IMR-90 (cell line): ENCODE measurements around the gene APCDD1. TPM values are rescaled to one million over a fixed set of nuclear protein-coding genes. Genes with fewer than 3 reads are reported as not detected.

Experiments used
- ATAC-seq: fragments of 200-7000 bp; cut with Tn5 transposase; 2 replicates; pipeline ENCODE4 v1.9.1; 2020; ENCODE audit warnings: low read depth, mild to moderate bottlenecking, moderate library complexity
- Bru-seq: library from RNA; stranded (reverse); fragments of 400-500 nt; gene quantifications from one replicate; lab custom pipeline; 2021; lab: Mats Ljungman, UMichigan
- BruChase-seq, 2 experiments: library from RNA; stranded (reverse); fragments of 400-500 nt; gene quantifications; one replicate each; lab custom pipeline; 2021; lab: Mats Ljungman, UMichigan
- BruUV-seq: library from RNA; stranded (reverse); fragments of 400-500 nt; replicated peaks from 2 replicates; lab custom pipeline; 2021; lab: Mats Ljungman, UMichigan
- CTCF ChIA-PET: fragments of 300-600 bp; formaldehyde crosslinking; extraction: SDS; loops from one replicate; lab custom pipeline; 2021; ENCODE audit warnings: antibody characterized with exemption; lab: Yijun Ruan, JAX
- POLR2A ChIA-PET: fragments of 300-600 bp; sonication (Branson Sonifier 250); formaldehyde crosslinking; loops from one replicate; lab custom pipeline; 2022; ENCODE audit warnings: antibody characterized with exemption; ENCODE audit not compliant: unreplicated experiment; lab: Charles Lee
- DNase-seq: peaks from one replicate; pipeline ENCODE4 v3.0.0; 2013
- H2AFZ ChIP-seq: replicated peaks from 2 replicates; pipeline ENCODE3; 2013; ENCODE audit warnings: low read length, mild to moderate bottlenecking; ENCODE audit not compliant: poor library complexity
- H2AK5ac ChIP-seq: 2 replicates; pipeline ENCODE4 v1.6.1; 2013; ENCODE audit warnings: low read depth, low read length, inconsistent platforms
- H2AK9ac ChIP-seq: replicated peaks from 2 replicates; pipeline ENCODE3; 2013; ENCODE audit warnings: mild to moderate bottlenecking, low read depth, low read length, moderate library complexity; ENCODE audit not compliant: poor library complexity
- H2BK120ac ChIP-seq: 2 replicates; pipeline ENCODE4 v1.6.1; 2013; ENCODE audit warnings: low read depth, low read length, inconsistent platforms
- H2BK15ac ChIP-seq: 3 replicates; pipeline ENCODE4 v1.6.1; 2013; ENCODE audit warnings: low read depth, low read length, inconsistent platforms
- H2BK20ac ChIP-seq: 2 replicates; pipeline ENCODE4 v1.6.1; 2013; ENCODE audit warnings: low read depth, mild to moderate bottlenecking, inconsistent platforms, low read length, moderate library complexity
- H2BK5ac ChIP-seq: 2 replicates; pipeline ENCODE4 v1.6.1; 2013; ENCODE audit warnings: mild to moderate bottlenecking, low read depth, low read length, inconsistent platforms; ENCODE audit not compliant: poor library complexity, severe bottlenecking
- H3K14ac ChIP-seq: replicated peaks from 2 replicates; pipeline ENCODE4 v1.6.1; 2013; ENCODE audit warnings: low read depth, low read length, inconsistent platforms
- H3K18ac ChIP-seq: 2 replicates; pipeline ENCODE4 v1.6.1; 2013; ENCODE audit warnings: low read depth, low read length, control low read depth
- H3K23ac ChIP-seq: 2 replicates; pipeline ENCODE4 v1.6.1; 2013; ENCODE audit warnings: low read depth, low read length, inconsistent platforms
- H3K27ac ChIP-seq: 2 replicates; pipeline ENCODE4 v1.5.1; 2013; ENCODE audit warnings: mild to moderate bottlenecking, control low read depth, low read length; ENCODE audit not compliant: insufficient read depth
- H3K27me3 ChIP-seq: 2 replicates; pipeline ENCODE4 v1.6.1; 2013; ENCODE audit warnings: low read length; ENCODE audit not compliant: control insufficient read depth, insufficient read depth
- H3K36me3 ChIP-seq: 2 replicates; pipeline ENCODE4 v1.6.1; 2013; ENCODE audit warnings: low read length, mixed read lengths; ENCODE audit not compliant: control insufficient read depth, insufficient read depth
- H3K4ac ChIP-seq: 2 replicates; pipeline ENCODE4 v1.6.1; 2013; ENCODE audit warnings: low read depth, low read length, inconsistent platforms
- H3K4me1 ChIP-seq: 2 replicates; pipeline ENCODE4 v1.6.1; 2013; ENCODE audit warnings: low read length, mixed read lengths; ENCODE audit not compliant: control insufficient read depth, insufficient read depth
- H3K4me2 ChIP-seq: 2 replicates; pipeline ENCODE4 v1.6.1; 2013; ENCODE audit warnings: low read depth, mild to moderate bottlenecking, control low read depth, low read length, moderate library complexity
- H3K4me3 ChIP-seq: 2 replicates; pipeline ENCODE4 v1.5.1; 2013; ENCODE audit warnings: low read depth, mild to moderate bottlenecking, control low read depth, low read length, moderate library complexity; ENCODE audit not compliant: insufficient read depth
- H3K56ac ChIP-seq: 2 replicates; pipeline ENCODE4 v1.6.1; 2013; ENCODE audit warnings: low read length, inconsistent platforms; ENCODE audit not compliant: insufficient read depth; ENCODE audit errors: extremely low read depth
- H3K79me1 ChIP-seq, 2 experiments: 2 replicates each; pipeline ENCODE4 v1.6.1; 2013; ENCODE audit warnings: low read length in 2 of 2, inconsistent platforms in 1 of 2, low read depth in 1 of 2
- H3K9ac ChIP-seq: 2 replicates; pipeline ENCODE4 v1.6.1; 2013; ENCODE audit warnings: low read depth, low read length, control low read depth
- H3K9me1 ChIP-seq: 2 replicates; pipeline ENCODE4 v1.6.1; 2013; ENCODE audit warnings: low read length, inconsistent platforms; ENCODE audit not compliant: insufficient read depth
- H3K9me3 ChIP-seq: 2 replicates; pipeline ENCODE4 v1.6.1; 2013; ENCODE audit warnings: low read length; ENCODE audit not compliant: control insufficient read depth, insufficient read depth
- H4K20me1 ChIP-seq: 2 replicates; pipeline ENCODE4 v1.6.1; 2013; ENCODE audit warnings: low read length, inconsistent platforms; ENCODE audit not compliant: insufficient read depth
- H4K5ac ChIP-seq: 2 replicates; pipeline ENCODE4 v1.6.1; 2013; ENCODE audit warnings: mild to moderate bottlenecking, low read depth, low read length, control low read depth
- H4K8ac ChIP-seq, 2 experiments: 2 replicates each; pipeline ENCODE4 v1.6.1; 2013; ENCODE audit warnings: low read depth in 2 of 2, low read length in 2 of 2, control low read depth in 1 of 2, inconsistent platforms in 1 of 2
- H4K91ac ChIP-seq: 2 replicates; pipeline ENCODE4 v1.6.1; 2013; ENCODE audit warnings: low read depth, low read length, inconsistent platforms; ENCODE audit not compliant: insufficient read depth
- FOS ChIP-seq: fragments of 150-350 bp; IDR thresholded peaks from 2 replicates; pipeline ENCODE4 v1.6.1; 2016; ENCODE audit warnings: low read depth, low read length
- MAFK ChIP-seq: IDR thresholded peaks from 2 replicates; pipeline ENCODE4 v1.6.1; 2012; ENCODE audit warnings: low read depth, low read length, improper control_type of control experiment
- RAD21 ChIP-seq: IDR thresholded peaks from 2 replicates; pipeline ENCODE4 v1.6.1; 2012; ENCODE audit warnings: low read length, improper control_type of control experiment
- WGBS, 2 experiments: methylation state at CpG; one replicate each; pipeline versions ENCODE4 v1.1.5 to v1.1.7; 2013; ENCODE audit warnings: missing lambda C conversion rate in 2 of 2; ENCODE audit not compliant: insufficient read length in 1 of 2; ENCODE audit errors: extremely low coverage in 2 of 2; 5-methylcytosine and 5-hydroxymethylcytosine counted together
- dilution Hi-C: fragments of 300-500 bp; cut with HindIII; formaldehyde crosslinking; loops from one replicate; pipeline ENCODE4 v1.14.3; 2018; ENCODE audit warnings: low sequenced_read_pairs; ENCODE audit not compliant: unreplicated experiment
- in situ Hi-C: fragments of 300-500 bp; cut with MboI; formaldehyde crosslinking; loops from 3 replicates; pipeline ENCODE4 v1.14.3; 2019; ENCODE audit warnings: low sequenced_read_pairs, inconsistent platforms, mixed read lengths
- intact Hi-C: fragments of 100-400 bp; cut with micrococcal nuclease; formaldehyde crosslinking; loops from 2 replicates; pipeline ENCODE4 v1.10.0; 2022
- long read RNA-seq: library from polyadenylated mRNA; unstranded; transcript quantifications from one replicate; pipeline ENCODE4 v2.0.0, GENCODE V29; 2021; ENCODE audit not compliant: unreplicated experiment
- polyA plus RNA-seq, 3 experiments: library from polyadenylated mRNA; depleted of rRNA; stranded (reverse); fragments of >200 nt; gene quantifications; 2 replicates each; pipeline ENCODE4 v1.2.3, GENCODE V29; 2012; ENCODE audit warnings: low replicate concordance in 1 of 3
- total RNA-seq: library from RNA; depleted of rRNA; stranded (reverse); fragments of >200 nt; gene quantifications from 2 replicates; pipeline ENCODE4 v1.2.3, GENCODE V29; 2012; rRNA removed
- TF ChIP-seq, protein P1 (sequence below): fragments of 150-350 bp; IDR thresholded peaks from 2 replicates; pipeline ENCODE4 v1.6.1; 2016; ENCODE audit warnings: low read depth, mild to moderate bottlenecking, low read length, moderate library complexity, borderline replicate concordance
- TF ChIP-seq, protein P2 (sequence below): conservative IDR thresholded peaks from 2 replicates; pipeline ENCODE4 v1.5.1; 2012; ENCODE audit warnings: mild to moderate bottlenecking, low read depth, low read length, improper control_type of control experiment

Gene APCDD1
- total RNA-seq: 0.83 and 1.1 TPM in 2 replicates
- polyA plus RNA-seq (2012; rRNA removed): 1.9 and 2.2 TPM in 2 replicates
- 1.2 and 3.0 TPM in 2 replicates for polyA plus RNA-seq (2012; cell fraction: cytosol; rRNA removed)
- 1.3 and 2.1 TPM in 2 replicates for polyA plus RNA-seq (2012; cell fraction: nucleus; rRNA removed; ENCODE audit: low replicate concordance)
- percentile 46 among the genes with signal in this experiment for Bru-seq, nascent RNA
- BruChase-seq, experiment 1, labeled RNA remaining after a 6-hour chase: percentile 40 among the genes with signal in this experiment
- BruChase-seq, experiment 2, labeled RNA remaining after a 2-hour chase: percentile 40 among the genes with signal in this experiment
- long read RNA-seq, transcript APCDD1-201 (5 exons, 3,809 nt): major isoform, 6 of 14 reads
- long read RNA-seq, partial matches to known transcripts: 6 of 14 reads
- long read RNA-seq, other reads (novel, unspliced or antisense): 2 of 14 reads

DNA sequence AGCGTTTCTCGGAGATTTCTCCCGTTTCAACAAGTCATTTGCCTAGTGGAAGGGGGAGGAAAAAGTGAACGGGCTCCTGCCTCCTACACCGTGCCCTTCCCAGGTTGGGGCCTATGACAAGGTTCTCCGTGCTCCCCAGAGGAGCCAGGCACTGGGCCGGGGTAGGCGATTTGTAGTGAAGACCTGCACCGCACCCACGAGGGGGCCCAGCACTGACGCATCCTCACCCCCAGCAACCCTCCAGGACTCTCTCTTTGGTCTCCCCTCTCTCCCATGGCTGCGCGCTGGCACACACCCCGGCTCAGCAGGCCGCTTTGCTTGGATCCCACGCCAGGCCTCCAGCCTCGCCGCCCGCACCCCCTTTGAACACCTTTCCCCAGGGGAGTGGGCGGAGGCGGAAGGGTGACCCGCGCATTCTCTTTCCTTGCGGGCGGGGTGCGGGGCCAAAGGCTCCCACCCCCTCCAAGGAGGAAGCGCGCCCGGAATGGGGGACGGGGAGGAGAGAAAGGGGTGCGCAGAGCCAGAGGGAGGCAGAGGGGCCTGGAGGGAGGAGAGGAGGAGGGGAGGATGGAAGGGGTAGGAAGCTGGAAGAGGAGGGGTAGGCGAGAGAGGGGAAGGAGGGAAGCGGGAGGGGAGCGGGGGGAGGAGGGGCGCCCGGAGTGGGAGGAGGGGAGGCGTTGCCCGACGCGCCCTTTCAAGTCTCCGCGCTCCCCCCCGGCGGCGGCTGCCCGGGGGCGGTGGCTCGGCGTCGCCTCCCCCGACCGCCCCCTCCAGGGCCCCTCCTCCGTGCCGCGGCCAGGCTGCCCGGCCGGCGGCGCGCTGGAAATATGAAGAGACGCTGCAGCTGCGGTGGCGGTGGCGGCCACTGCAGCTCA is at the start of gene APCDD1:
TSS of gene APCDD1 (plus strand) at position 830 of the 875 bp plus-strand sequence. CDS start 347 bp downstream, outside the sequence.
- H3K4me2 ChIP-seq: peak within 1 kb of the TSS; percentile 68
- H3K27me3 ChIP-seq: peaks cover 41% of the 10 kb centered on the region
- H3K14ac ChIP-seq: 0 out of 2 replicates have a peak within 1 kb of the TSS, but pooled peaks have one; percentile 5
- no peak within 1 kb of the TSS for H4K91ac ChIP-seq
- H3K18ac ChIP-seq: no peak within 1 kb of the TSS
- no peak within 1 kb of the TSS for H2BK120ac ChIP-seq
- POLR2A ChIA-PET: no interaction called here
- no peaks in the 10 kb centered on the region; the same call in 1 of the 2 replicates for H3K4me1 ChIP-seq
- H2AK9ac ChIP-seq: no peak within 1 kb of the TSS
- DNase-seq: no peak
- H3K4ac ChIP-seq: peak within 1 kb of the TSS; percentile 42; the same call in 1 of the 2 replicates
- H4K20me1 ChIP-seq: no peaks in the 10 kb centered on the region
- peak; percentile 79 for ATAC-seq
- H4K5ac ChIP-seq: no peak within 1 kb of the TSS
- peak within 1 kb of the TSS; percentile 48 for H3K4me3 ChIP-seq
- 0 out of 2 replicates have a peak, but pooled peaks cover 4% of the 10 kb centered on the region for H3K9me1 ChIP-seq
- intact Hi-C loops (loop anchor here (10.0 kb wide), 1 partner anchor 479 kb away; no protein-coding TSS in a partner anchor), in situ Hi-C loops (no loop called here), dilution Hi-C loops (no loop called here)
- peak within 1 kb of the TSS; percentile 80 for H2AFZ ChIP-seq
- CTCF ChIA-PET: interaction anchor here (0.6 kb wide), 1 partner anchor 581 kb away, joined by 3 read pairs; no protein-coding TSS in a partner anchor
- WGBS, 2 experiments: no CpG with 5 or more reads among the region's 64 CpGs
- no peaks in the 10 kb centered on the region for H3K9me3 ChIP-seq
- peak within 1 kb of the TSS; percentile 73; the same call in 1 of the 2 replicates for H3K23ac ChIP-seq
- H3K36me3 ChIP-seq: no peaks in the 10 kb centered on the region
- TF ChIP-seq, protein P1, sequence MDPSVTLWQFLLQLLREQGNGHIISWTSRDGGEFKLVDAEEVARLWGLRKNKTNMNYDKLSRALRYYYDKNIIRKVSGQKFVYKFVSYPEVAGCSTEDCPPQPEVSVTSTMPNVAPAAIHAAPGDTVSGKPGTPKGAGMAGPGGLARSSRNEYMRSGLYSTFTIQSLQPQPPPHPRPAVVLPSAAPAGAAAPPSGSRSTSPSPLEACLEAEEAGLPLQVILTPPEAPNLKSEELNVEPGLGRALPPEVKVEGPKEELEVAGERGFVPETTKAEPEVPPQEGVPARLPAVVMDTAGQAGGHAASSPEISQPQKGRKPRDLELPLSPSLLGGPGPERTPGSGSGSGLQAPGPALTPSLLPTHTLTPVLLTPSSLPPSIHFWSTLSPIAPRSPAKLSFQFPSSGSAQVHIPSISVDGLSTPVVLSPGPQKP: no peak
- TF ChIP-seq RAD21 (no peak), FOS (no peak), MAFK (no peak)
- TF ChIP-seq, protein P2, sequence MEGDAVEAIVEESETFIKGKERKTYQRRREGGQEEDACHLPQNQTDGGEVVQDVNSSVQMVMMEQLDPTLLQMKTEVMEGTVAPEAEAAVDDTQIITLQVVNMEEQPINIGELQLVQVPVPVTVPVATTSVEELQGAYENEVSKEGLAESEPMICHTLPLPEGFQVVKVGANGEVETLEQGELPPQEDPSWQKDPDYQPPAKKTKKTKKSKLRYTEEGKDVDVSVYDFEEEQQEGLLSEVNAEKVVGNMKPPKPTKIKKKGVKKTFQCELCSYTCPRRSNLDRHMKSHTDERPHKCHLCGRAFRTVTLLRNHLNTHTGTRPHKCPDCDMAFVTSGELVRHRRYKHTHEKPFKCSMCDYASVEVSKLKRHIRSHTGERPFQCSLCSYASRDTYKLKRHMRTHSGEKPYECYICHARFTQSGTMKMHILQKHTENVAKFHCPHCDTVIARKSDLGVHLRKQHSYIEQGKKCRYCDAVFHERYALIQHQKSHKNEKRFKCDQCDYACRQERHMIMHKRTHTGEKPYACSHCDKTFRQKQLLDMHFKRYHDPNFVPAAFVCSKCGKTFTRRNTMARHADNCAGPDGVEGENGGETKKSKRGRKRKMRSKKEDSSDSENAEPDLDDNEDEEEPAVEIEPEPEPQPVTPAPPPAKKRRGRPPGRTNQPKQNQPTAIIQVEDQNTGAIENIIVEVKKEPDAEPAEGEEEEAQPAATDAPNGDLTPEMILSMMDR: no peak
- H2BK15ac ChIP-seq: no peak within 1 kb of the TSS
- no peak within 1 kb of the TSS for H2BK20ac ChIP-seq
- no peak within 1 kb of the TSS; the same call in 1 of the 2 replicates for H3K9ac ChIP-seq
- H3K79me1 ChIP-seq: peaks cover 0 to 6% of the 10 kb centered on the region in 2 experiments; a peak in 1 of 4 replicates
- H4K8ac ChIP-seq: no peak within 1 kb of the TSS
- BruUV-seq: no TSS peak
- no peak within 1 kb of the TSS for H3K56ac ChIP-seq
- H3K27ac ChIP-seq: no peak within 1 kb of the TSS
- H2BK5ac ChIP-seq: no peak within 1 kb of the TSS
- no peak within 1 kb of the TSS for H2AK5ac ChIP-seq
